HCT116 (cell line): ENCODE results near the gene PTGR3.

Experiments used
- ATF3 ChIP-seq: IDR thresholded peaks from 2 replicates; pipeline ENCODE4 v1.6.1; 2012
- CEBPB ChIP-seq: IDR thresholded peaks from 2 replicates; pipeline ENCODE4 v1.6.1; 2012; ENCODE audit warnings: low read depth
- CTCF ChIP-seq, 3 experiments: fragments of 200-600 bp in 1 of 3; sonication (generic) in 1 of 3; IDR thresholded peaks in 2 of 3; conservative IDR thresholded peaks in 1 of 3; 2 replicates each; pipeline ENCODE4 v1.5.1; 2012 to 2017; ENCODE audit warnings: low read depth in 2 of 3, low read length in 2 of 3, antibody characterized with exemption in 1 of 3, borderline replicate concordance in 1 of 3, control low read depth in 1 of 3, mild to moderate bottlenecking in 1 of 3, mixed read lengths in 1 of 3, mixed run types in 1 of 3, moderate library complexity in 1 of 3; ENCODE audit not compliant: insufficient read depth in 1 of 3
- EZH2 ChIP-seq: fragments of 200-600 bp; sonication (generic); IDR thresholded peaks from 2 replicates; pipeline ENCODE4 v1.6.1; 2017; ENCODE audit warnings: antibody characterized with exemption, mixed run types
- POLR2A ChIP-seq: IDR thresholded peaks from 2 replicates; pipeline ENCODE4 v1.7.0; 2011; ENCODE audit warnings: borderline replicate concordance; ENCODE audit not compliant: insufficient read depth, insufficient read length; ENCODE audit errors: extremely low read depth
- POLR2AphosphoS5 ChIP-seq: IDR thresholded peaks from 2 replicates; pipeline ENCODE4 v1.6.1; 2011; ENCODE audit warnings: mild to moderate bottlenecking, low read depth, low read length, moderate library complexity
- RAD21 ChIP-seq: IDR thresholded peaks from 2 replicates; pipeline ENCODE4 v1.6.1; 2012; ENCODE audit warnings: low read depth, mild to moderate bottlenecking
- SP1 ChIP-seq: IDR thresholded peaks from 2 replicates; pipeline ENCODE4 v1.6.1; 2012; ENCODE audit warnings: low read depth
- TCF7L2 ChIP-seq: IDR thresholded peaks from 2 replicates; pipeline ENCODE4 v1.7.0; 2011; ENCODE audit warnings: borderline replicate concordance, inconsistent platforms; ENCODE audit not compliant: insufficient read depth, insufficient read length; ENCODE audit errors: extremely low read depth
- ZBTB33 ChIP-seq: IDR thresholded peaks from 2 replicates; pipeline ENCODE4 v1.6.1; 2011; ENCODE audit warnings: mild to moderate bottlenecking, low read length, moderate library complexity; ENCODE audit not compliant: insufficient replicate concordance; ENCODE audit errors: extremely low read depth
- ZNF274 ChIP-seq: fragments of 200-500 bp; sonication (Bioruptor generic); IDR thresholded peaks from 2 replicates; pipeline ENCODE4 v1.6.1; 2014; ENCODE audit warnings: mild to moderate bottlenecking, low read depth, low read length, inconsistent platforms

- TF ChIP-seq POLR2AphosphoS5 (no peak), CTCF (IDR thresholded peaks at IDR 0.05 in 2 of 3, conservative IDR thresholded peaks at IDR 0.05 in 1 of 3; ENCODE audit: borderline replicate concordance in 1 of 3, insufficient read depth in 1 of 3, low read depth in 2 of 3, low read length in 2 of 3) (no peak), RAD21 (no peak), ZBTB33 (no peak), POLR2A (no peak), SP1 (no peak), EZH2 (no peak), ZNF274 (no peak), CEBPB (no peak), ATF3 (no peak), TCF7L2 (no peak)
These were observed 4.8 kb upstream of the PTGR3 start for GRCh38 chr18:75213611-75214331.
